T-helper 1 cell (primary cell): ENCODE measurements around the gene ASCL5.
A peak's percentile ranks its signal among the peaks of the same experiment; 100 is the strongest.

Experiments
- DNase-seq, 5 donors: peaks; one replicate each; pipeline ENCODE4 v3.0.0-alpha.2; 2012 to 2020

The ASCL5 gene

DNA sequence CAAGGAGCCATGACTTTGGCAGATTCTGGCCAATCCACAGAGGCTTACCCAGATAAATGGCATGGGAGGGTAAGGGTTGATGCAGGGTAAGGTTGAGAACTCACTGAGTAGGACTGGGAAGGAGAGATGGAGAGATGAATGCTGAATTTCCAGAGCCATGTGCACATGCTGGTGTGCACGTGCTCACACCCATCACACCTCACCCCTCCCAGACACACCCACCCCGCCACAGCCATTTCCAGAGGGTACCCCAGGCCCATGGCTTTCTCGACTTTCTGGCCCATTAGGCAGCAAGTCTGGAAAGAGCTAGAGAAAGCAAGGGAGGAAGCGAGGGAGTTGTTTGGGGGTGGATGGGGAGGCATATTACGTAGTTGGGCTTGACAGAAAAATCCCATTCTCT is 16.4 kb downstream of the ASCL5 start:
- no peak for DNase-seq

DNA sequence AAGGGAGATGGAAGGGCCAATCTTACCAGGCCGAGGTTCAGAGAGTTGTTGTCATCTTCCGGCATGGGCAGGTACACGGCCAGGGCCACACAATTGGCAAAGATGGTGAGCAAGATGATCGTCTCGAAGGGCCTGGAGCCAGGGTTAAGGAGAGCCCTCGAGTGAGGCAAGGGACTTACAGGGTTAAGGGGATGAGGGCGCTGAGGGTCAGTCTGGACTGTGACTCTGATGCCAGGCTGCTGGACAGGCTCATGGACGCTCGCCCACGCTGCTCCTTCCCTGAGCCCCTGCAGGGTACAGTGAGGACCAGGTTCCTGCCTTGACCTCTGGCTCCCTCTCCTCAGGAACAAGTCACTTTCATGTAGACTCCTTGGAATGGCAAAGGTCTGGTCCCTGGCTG is 16.8 kb downstream of the ASCL5 start:
- no peak for DNase-seq

DNA sequence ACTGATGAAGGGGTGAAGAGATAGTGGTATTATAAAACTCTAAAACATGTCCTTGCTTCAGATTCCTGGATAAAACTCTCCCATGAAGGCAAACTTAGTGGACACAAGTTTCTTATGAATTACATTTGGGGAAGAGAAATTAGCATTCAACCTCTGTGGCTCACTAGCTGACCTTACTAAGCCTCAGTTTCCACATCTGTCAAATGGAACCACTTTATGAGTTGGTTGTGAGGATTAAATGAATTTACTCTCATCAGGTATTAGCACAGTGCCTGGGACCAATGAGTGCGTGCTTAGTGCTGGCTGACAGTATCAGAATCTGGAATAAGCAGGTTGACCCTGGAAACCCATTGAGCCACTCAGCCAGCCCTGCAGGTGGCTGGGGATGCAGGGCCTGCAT is 17.3 kb downstream of the ASCL5 start:
- no peak for DNase-seq

DNA sequence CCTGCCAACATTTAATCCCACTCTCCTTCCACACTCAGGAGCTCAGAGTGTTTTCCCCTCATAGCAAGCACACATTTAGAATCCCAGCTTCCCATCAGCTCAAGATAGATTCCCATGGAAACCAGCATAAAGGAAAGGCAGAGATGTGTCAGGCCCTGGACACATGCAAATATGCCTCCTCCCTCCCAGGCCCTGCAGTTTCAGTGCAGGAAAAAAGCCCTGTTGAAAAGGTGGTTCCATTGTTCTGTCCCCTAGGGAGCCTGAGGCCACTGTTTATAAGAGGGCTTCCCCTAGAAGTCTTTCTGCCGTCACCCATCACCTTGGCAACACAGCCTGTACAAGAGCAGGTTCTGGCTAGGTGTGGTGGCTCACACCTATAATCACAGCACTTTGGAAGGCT is 18.4 kb downstream of the ASCL5 start:
- no peak for DNase-seq

DNA sequence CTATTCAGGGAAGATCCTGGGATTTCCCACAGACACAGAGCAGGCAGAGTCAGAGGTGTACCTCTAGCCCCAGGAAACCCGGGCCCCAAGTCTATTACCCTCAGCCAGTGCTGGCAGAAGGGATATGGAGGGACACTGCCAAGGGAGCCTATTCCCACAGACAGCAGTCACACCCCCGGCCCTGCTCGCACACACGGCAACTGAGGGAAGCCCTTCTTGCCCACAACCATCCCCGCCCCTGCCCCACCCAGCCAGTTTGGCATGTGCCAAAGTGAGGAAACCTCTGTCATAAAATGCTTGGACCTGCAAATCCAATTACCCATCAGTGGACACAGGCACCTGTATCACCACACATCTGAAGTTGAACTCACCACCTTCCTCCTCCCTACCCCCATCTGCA is 21.3 kb downstream of the ASCL5 start:
- DNase-seq, result no peak

DNA sequence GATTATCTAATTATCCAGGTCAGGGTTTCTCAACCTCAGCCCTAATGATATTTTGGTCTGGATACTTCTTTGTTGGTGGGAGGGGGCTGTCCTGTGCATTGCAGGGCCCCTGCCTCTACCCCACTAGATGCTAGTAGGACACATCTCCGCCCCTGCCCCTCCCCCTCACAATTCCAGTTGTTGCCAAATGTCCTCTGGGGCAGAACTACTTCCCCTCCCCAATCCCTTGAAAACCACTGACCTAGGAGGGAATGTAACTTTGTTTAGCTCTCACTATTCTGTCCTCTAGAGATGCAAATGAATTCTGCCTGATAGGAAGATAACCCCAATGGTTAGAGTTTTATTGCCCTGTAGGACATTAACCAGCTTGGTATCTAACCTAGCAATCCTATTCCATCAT is 22.8 kb downstream of the ASCL5 start:
- DNase-seq, result no peak

DNA sequence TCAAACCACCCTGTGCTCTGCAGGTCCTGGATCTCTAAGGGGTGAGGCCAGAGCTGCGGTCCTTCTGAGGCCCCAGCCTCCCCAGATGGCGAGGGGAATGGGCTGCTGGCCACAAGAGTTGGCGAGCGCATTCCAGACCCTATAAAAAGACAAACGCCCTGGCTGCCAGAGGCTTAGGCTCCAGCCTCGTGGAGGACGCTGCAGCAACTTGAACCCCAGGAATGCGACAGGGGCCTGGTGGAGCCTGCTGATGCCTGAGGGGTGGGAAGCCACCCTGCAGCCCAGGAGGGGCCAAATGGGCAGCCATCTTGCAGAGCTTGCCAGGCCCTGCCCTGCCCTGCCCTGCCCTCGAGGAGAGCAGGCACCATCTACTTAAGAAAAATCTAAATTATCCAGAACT is 23.3 kb downstream of the ASCL5 start:
- no peak for DNase-seq

DNA sequence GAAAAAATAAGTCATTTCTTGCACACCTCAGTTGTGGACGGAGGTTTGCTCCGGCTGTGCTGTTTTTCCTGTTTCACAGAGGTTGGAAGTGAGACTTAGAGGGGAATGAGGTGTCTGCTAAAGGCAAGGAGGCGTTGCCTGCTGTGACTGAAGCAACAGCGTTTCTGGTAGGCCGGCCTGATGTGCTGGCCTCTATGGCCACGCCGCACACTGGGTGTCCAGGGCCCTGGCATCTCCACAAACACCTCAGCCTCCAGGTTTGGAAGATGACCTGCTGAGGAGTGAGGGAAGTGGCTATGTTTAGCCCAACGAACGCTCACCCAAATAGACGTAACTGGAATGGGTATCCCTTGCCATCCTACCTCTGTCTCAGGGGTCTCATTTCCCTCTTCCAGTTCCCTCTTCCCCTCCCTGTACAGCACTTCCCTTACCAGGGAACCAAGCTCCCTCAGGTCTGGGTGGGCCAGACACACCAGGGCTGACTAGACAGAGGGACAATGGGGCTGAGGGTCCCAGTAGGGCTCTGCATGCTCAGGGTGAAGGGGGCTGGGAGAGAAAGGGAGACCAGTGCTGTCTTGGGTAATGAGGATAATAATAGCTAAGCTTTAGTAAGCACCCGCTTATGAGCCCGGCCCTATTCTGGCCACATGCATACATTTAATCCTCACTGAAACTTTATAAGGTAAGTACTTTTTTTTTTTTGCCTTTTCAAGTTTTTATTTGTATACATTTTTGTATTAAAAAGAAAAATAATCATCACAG is 26.6 kb downstream of the ASCL5 start:
- no peak for DNase-seq

DNA sequence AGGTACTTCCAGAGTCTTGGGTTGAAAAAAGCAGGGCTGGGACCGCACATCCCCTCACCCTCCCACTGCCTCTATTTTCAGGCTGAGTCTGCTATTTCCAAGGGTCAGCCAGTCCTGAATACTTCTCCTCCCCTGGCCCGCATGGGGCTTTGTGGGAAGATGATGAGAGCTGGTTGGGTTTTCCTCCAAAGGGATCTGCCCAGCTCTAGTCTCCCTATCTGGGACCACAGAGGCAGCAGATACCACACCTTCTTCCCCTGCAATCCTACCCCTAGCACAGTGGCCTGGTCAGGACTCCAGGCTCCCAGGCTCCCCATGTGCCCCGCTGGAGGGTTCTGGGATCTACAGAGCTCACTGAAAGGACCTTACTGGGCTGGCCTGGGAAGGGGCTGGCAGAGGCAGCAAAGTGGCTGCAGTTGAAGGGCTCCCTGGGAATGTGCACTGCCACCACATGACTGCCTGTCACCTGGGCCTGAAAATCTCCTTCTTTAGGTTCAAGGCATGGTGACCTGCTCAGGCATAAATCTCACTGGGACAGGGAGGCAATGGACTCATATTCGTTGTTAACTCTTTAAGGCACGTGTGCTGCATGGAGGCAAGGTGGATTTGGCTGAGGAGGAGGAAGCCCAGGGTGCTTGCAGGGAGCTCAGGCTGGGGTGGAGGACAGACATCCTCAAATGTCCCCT is 27.8 kb downstream of the ASCL5 start:
- no peak for DNase-seq

DNA sequence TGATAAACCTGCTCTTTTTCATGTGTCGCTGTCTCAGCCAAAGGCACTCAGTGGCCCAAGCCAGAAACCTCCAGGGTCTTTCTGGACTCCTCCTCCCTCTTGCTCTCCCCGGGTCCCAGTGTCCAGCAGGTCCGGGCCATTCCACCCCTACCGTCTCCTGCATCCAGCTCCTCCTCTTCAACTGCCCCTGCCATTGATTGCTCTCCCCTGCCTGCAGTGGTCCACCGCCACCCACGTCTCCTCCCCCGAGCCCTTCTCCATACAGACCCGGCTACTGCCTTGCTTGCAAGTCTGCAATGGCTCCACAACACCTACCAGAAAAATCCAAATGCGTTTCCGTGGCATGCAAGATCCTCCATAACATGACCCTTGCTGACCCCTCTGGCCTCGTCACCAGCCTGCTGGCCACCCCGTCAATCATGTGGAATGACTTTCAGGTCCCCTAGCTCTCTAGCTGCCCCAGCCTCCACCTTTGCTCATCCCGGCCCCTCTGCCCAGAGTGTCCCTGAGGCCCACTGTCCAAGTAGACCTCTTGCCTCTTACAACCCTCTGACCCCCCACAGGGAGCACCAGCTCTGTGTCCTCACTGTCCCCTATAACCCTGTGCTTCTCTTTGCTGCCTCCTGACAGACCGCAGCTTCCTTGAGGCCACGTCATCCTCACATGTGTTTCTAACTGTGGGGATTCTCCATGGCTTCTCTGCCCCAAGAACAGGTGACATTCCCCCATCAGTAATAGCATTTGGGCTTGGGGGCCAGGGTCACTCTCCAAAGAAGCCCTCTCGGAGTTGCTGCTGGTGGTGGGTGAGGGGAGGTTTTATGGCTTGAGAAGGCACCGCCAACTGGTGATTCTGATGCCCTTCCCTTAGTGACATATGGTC is 29.8 kb downstream of the ASCL5 start:
- DNase-seq, result no peak

DNA sequence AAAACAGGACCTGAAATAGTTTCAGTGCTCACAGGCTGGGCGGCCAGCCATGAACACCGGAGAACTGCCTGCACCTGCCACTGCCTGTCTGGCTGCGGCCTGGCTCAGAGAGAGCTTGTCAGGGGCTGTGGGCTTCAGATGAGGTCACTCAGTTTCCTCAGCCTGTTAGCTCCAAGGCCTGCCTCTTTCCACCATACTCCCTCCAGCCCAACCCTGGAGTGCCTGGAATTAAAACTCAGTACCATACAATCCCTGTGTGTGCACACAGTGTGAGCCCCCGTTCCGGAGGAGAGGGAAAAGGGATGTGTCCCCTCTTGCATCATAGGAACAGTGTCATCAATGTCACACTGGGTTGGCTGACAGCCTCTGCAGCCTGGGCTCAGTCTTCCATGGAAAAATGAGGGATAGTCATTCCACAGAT is 30.9 kb downstream of the ASCL5 start:
- DNase-seq, result no peak

DNA sequence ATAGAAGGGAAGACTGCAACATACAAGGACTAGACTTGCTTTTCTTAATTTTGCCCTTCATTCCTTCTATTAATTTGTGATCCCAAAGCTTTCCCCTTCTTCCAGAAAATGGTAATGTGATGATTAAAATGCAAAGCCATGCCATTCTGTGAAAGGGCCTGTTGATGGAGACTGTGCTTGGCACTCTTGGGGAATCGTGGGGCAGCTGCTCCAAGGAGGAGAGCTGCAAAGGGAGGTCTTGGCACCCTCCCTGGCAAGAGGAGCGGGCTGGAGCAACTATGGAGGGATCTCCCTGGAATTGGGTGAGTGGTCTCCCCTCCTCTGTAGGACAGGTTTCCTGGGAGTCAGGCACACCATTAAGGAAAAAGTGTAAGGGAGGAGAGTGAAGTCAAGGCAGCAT is 31.4 kb downstream of the ASCL5 start:
- DNase-seq, result no peak

DNA sequence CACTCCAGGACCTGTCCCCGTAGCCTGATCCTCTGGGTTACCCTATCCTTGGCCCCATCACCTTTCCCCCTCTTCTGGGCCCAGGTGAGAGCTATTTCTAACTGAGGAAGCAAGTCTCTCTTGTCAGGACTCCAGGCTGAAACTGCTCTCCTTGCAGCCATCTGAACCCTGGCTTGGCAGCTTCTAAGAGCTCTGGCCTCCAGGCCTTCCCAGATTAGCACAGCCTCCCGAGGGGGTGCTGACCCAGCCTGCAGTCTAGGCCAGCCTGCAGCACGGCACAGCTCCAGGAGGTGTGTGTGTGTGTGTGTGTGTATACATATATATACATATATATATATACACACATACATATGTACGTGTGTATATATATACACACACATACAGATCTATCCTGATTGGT is 32.2 kb downstream of the ASCL5 start:
- no peak for DNase-seq

DNA sequence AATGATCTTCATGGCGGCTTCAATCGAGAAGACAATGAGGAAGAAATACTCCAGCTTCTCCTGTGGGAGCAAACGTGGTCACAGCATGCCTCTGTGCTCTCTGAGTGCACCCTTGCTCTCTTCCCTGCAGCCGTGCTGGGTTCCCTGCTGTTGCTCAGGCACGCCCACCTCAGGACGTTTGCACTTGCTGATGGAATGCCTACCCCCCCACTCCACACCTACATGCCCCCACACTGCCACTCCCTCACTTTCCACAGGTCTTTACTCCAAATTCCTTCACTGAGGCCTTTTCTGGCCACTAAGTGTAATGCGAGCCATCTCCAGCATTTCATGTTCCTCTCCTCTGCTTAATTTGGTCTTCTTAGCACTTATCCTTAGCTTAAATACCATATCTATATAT is 33.0 kb downstream of the ASCL5 start:
- DNase-seq, result no peak

DNA sequence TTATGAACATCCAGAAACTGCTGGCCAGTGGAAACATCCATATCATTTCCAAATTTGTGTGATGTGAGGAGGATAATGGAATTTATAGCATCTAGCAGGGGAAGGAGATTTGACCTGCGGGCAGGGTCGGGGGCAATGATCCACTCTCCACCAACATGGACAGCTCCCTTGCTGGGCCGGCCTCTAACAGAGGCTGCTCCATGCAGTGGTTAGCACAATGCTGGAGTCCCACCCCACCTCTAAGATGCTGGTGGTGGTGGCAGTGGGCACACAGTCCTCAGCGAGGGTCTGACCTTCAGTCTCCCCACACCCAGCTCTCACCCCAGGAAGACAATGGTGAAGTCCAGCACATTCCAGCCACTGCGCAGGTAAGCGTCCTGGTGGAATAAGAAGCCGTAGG is 33.4 kb downstream of the ASCL5 start:
- no peak for DNase-seq

DNA sequence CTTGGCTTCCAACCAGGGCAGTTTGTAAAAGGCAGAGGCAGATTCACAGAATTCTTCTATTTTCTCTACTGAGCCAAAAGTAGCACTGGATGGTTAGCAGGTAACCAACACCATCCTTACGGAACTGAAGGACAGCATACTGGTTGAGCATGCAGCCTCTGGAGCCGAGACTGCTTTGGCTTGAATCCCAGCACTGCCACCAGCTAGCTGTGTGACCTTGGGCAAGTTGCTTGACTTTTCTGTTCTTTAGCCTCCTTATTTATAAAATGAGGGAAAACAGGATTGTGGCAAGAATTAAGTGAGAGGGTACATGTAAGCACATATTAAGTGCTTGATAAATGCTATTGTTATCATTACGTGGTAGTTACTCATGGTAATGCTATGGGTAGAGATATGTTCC is 34.2 kb downstream of the ASCL5 start:
- no peak for DNase-seq

DNA sequence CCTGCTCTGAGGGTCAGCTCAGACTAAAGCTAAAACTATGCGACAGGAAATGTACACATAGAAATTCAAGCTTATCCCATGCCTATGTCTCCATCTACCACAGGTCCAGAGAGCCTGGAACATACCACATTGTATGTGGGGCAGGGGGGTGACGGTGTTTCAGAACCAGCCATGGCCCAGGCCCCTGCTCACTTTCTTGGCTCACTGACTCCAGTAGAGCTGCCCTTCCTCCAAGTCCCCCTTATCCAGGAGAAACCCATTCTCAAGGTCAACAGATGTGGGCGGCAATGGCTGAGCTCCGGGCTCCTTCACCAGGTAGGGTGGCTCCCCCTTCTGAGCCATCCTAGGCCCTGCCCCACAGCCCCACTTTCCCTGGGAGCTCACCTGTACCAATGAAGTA is 35.7 kb downstream of the ASCL5 start:
- no peak for DNase-seq

DNA sequence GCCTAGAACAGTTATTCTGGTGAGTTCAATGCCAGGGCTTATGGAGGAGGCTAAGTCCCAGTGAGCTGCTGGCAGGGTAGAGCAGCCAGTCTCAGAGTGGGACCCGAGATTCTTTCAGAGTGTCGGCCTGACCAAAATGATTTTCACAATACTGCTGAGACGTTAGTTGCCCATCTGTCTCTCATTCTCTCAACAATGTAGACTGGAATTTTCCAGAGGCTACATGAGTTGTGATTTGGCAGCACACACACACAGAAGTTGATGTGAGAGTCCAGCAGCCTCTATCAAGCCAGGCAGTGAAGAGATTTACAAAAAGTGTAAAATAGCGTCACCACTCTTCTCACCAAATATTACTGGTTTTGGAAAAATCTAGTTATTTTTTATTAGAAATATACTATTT is 36.4 kb downstream of the ASCL5 start:
- DNase-seq, result no peak

DNA sequence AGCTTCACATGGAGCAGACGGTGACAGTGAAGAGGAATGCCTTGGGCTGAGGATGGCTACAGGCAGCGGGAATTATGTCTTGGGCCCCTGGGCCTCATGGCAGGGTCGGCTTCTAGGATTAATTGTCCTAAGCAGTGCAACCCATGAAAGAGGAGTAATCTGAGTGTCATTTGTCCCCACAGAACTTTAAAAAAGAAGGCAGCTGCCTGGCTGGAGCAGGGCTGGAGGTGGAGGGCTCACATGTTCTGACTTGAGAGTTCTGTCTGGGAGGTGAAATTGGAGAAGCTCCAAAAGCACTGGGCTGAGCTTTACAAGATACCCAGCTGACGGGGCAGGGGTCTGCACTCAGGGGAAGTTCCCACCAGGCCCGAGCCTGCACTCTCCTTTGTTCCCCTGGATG is 37.4 kb downstream of the ASCL5 start:
- no peak for DNase-seq

DNA sequence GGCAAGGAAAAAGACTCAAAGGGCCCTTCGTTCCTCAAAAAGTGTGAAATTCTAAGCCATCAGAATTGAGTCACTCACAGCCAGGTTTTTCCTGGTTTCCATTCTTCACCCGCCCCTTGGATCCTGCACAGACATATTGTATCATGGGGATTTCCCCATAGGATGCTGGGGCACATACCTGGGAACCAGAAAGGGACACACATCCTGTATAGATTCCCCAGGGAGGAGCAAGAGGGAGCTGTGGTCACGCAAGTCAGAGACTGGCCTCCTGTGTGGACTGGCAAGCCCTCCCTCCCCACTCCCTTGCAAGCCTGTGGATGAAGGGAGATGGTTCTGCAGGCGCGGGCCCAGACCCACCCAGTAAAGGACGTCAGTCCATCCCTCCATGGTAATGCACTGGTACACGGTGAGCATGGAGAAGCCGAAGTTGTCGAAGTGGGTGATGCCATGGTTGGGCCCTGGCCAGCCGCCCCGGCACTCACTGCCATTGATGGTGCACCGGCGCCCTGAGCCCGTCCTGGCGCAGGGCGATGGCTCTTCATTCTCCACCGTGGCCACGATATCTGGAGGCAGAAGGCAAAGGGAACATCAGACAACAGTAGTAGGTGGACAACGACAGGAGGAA is 38.0 kb downstream of the ASCL5 start:
- DNase-seq, result no peak

DNA sequence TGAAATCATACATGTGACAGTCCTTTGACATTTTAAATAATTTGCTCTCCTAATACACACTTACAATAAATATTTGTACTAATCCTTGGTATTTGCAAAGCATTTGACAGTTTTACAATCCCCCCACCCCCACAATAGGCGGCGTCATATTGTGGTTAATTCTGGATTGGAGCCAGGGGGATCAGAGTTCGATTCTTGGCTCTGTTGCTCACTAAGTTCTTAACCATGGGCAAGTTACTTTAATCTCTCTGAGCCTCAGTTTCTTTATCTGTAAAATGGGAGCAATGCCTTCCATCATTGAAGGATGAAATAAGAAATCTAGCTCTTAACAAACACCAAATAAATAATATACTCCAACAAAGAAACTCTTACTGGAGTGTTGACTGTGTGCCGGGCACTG is 38.6 kb downstream of the ASCL5 start:
- DNase-seq, result no peak

DNA sequence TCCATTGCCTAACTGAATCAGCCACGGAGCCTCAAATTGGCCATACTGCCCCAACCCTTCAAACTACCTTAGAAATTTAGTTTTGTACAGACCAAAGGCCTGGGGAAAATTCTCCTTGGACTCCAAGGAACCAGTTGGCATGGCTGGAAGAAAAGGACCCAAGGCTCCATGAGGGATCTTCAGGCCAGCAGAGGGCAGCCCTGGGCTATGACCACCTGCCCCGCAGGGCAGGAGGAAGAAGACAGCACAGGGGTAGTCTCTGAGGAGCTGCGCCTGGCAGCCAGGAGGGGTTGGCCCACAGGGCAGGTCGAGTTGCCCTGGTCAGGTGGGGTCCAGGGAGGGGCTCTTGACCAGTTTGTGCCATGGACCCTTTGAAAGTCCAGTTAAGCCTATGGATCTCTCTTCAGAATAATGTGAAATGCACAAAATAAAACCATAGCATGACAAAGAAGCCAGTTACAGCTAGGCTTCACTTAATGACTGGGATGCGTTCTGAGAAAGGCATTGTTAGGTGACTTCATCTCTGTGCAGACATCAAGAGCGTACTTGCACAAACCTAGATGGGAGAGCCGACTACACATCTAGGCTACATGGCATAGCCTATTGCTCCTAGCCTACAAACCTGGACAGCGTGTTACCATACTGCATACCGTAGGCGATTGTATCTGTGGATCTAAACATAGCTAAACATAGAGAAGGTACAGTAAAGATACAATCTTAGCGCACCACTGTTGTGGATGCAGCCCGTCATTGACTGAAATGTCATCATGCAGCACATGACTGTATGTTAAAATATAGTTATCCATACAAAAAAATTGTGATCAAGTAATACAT is 40.9 kb downstream of the ASCL5 start:
- DNase-seq, result peak in 2 of 5 donors; percentile 15 to 29
